A549 (cell line): ENCODE data around the gene C17orf78. TPM values are rescaled to one million over a fixed set of nuclear protein-coding genes. Genes with fewer than 3 reads are reported as not detected.

ENCODE experiments used
- ATAC-seq, 2 experiments: fragments of 200-7000 bp in 1 of 2; fragments of >200 bp in 1 of 2; cut with Nextera tagmentation in 1 of 2; cut with Tn5 transposase in 1 of 2; 3 replicates each; pipeline versions ENCODE4 v1.8.0 to v1.9.1; 2018 to 2020; ENCODE audit warnings: mild to moderate bottlenecking in 1 of 2, moderate library complexity in 1 of 2
- CTCF ChIA-PET: fragments of 300-600 bp; sonication (Branson Sonifier 250); formaldehyde crosslinking; extraction: SDS; loops from one replicate; lab custom pipeline; 2021; ENCODE audit warnings: antibody characterized with exemption, inconsistent platforms; lab: Yijun Ruan, JAX
- POLR2A ChIA-PET: fragments of 350-600 bp; formaldehyde crosslinking; extraction: SDS; loops from one replicate; lab custom pipeline; 2021; ENCODE audit warnings: antibody characterized with exemption, inconsistent platforms; lab: Yijun Ruan, JAX
- DNase-seq, 2 experiments: peaks; one replicate each; pipeline versions ENCODE4 v3.0.0 to v3.0.0-alpha.2; 2011 to 2016; ENCODE audit warnings: low read depth in 1 of 2, low spot score in 1 of 2
- FAIRE-seq: peaks from 2 replicates; lab custom pipeline; 2011; peaks lifted over from hg19 to GRCh38; lab: Jason Lieb, UNC
- H3K27ac ChIP-seq, 2 experiments: fragments of >200 bp; sonication (Bioruptor Twin); formaldehyde crosslinking; 3 replicates each; pipeline ENCODE4 v1.5.1; 2016 to 2017
- H3K4me1 ChIP-seq: fragments of >200 bp; sonication (Bioruptor Twin); formaldehyde crosslinking; 3 replicates; pipeline ENCODE4 v1.6.1; 2016
- H3K4me2 ChIP-seq: fragments of >200 bp; sonication (Bioruptor Twin); formaldehyde crosslinking; 3 replicates; pipeline ENCODE4 v1.6.1; 2016
- H3K4me3 ChIP-seq: fragments of >200 bp; sonication (Bioruptor Twin); formaldehyde crosslinking; 3 replicates; pipeline ENCODE4 v1.5.1; 2016
- H3K9me3 ChIP-seq: fragments of >200 bp; sonication (Bioruptor Twin); formaldehyde crosslinking; 3 replicates; pipeline ENCODE4 v1.6.1; 2016
- BHLHE40 ChIP-seq: IDR thresholded peaks from 2 replicates; pipeline ENCODE4 v1.6.1; 2012; ENCODE audit warnings: low read depth, low read length, inconsistent platforms
- CBX2 ChIP-seq: fragments of 200-600 bp; sonication (generic); IDR thresholded peaks from 2 replicates; pipeline ENCODE4 v1.6.1; 2016; ENCODE audit warnings: low read depth, mild to moderate bottlenecking, borderline replicate concordance
- CBX8 ChIP-seq: fragments of 200-600 bp; sonication (generic); IDR thresholded peaks from 2 replicates; pipeline ENCODE4 v1.6.1; 2016
- CEBPB ChIP-seq, 2 experiments: fragments of >200 bp in 1 of 2; sonication (Bioruptor Twin) in 1 of 2; formaldehyde crosslinking in 1 of 2; IDR thresholded peaks; 2 replicates each; pipeline ENCODE4 v1.6.1; 2012 to 2016
- EHF ChIP-seq: fragments of 250-450 bp; sonication (Bioruptor Pico); IDR thresholded peaks from 2 replicates; pipeline ENCODE4 v1.5.0; 2020; ENCODE audit warnings: mild to moderate bottlenecking
- FOSB ChIP-seq: fragments of 250-450 bp; sonication (Bioruptor Pico); IDR thresholded peaks from 2 replicates; pipeline ENCODE4 v1.5.0; 2020; ENCODE audit warnings: mild to moderate bottlenecking, moderate library complexity
- HOXA7 ChIP-seq: fragments of 250-450 bp; sonication (Bioruptor Pico); IDR thresholded peaks from 2 replicates; pipeline ENCODE4 v1.5.0; 2020; ENCODE audit warnings: mild to moderate bottlenecking, moderate library complexity
- JUN ChIP-seq, 2 experiments: fragments of >200 bp; sonication (Bioruptor Twin); formaldehyde crosslinking; IDR thresholded peaks; 2 replicates in 1 of 2; 3 replicates in 1 of 2; pipeline ENCODE4 v1.6.1; 2016 to 2017
- KDM1A ChIP-seq: fragments of 200-600 bp; sonication (generic); IDR thresholded peaks from 2 replicates; pipeline ENCODE4 v1.6.1; 2016; ENCODE audit warnings: low read depth, mild to moderate bottlenecking
- MYC ChIP-seq: IDR thresholded peaks from 2 replicates; pipeline ENCODE4 v1.6.1; 2012; ENCODE audit warnings: mild to moderate bottlenecking, inconsistent platforms, low read length, improper control_type of control experiment, borderline replicate concordance
- NR3C1 ChIP-seq: fragments of >200 bp; sonication (Bioruptor Twin); formaldehyde crosslinking; IDR thresholded peaks from 3 replicates; pipeline ENCODE4 v1.6.1; 2017
- POLR2A ChIP-seq: IDR thresholded peaks from 2 replicates; pipeline ENCODE4 v1.6.1; 2012; ENCODE audit warnings: mild to moderate bottlenecking, low read length
- RARB ChIP-seq: fragments of 250-450 bp; sonication (Bioruptor Pico); IDR thresholded peaks from 2 replicates; pipeline ENCODE4 v1.8.0; 2021; ENCODE audit warnings: mild to moderate bottlenecking, moderate library complexity
- SREBF2 ChIP-seq: fragments of 450-650 bp; IDR thresholded peaks from 2 replicates; pipeline ENCODE4 v1.6.1; 2014; ENCODE audit warnings: mild to moderate bottlenecking, moderate library complexity
- TP53 ChIP-seq: fragments of 250-450 bp; sonication (Bioruptor Pico); IDR thresholded peaks from 2 replicates; pipeline ENCODE4 v1.5.0; 2021; ENCODE audit warnings: mild to moderate bottlenecking, moderate library complexity
- ZNF302 ChIP-seq: fragments of 250-450 bp; sonication (Bioruptor Pico); IDR thresholded peaks from 2 replicates; pipeline ENCODE4 v1.9.0; 2021; ENCODE audit warnings: inconsistent platforms, mild to moderate bottlenecking, moderate library complexity
- ZSCAN20 ChIP-seq: fragments of 250-450 bp; sonication (Bioruptor Pico); IDR thresholded peaks from 2 replicates; pipeline ENCODE4 v1.8.0; 2022; ENCODE audit warnings: mild to moderate bottlenecking, moderate library complexity
- WGBS: methylation state at CpG from one replicate; pipeline ENCODE4 v1.1.6; 2017; ENCODE audit errors: missing lambda C conversion rate; 5-methylcytosine and 5-hydroxymethylcytosine counted together
- polyA minus RNA-seq: library from RNA; depleted of rRNA, polyadenylated mRNA; stranded (reverse); fragments of >200 nt; gene quantifications from 2 replicates; pipeline ENCODE4 v1.2.3, GENCODE V29; 2011; rRNA and poly(A)+ RNA removed
- polyA plus RNA-seq, 4 experiments: library from polyadenylated mRNA; depleted of rRNA in 3 of 4; stranded (reverse); fragments of >200 nt; fragmentation: RNase III in 1 of 4; extraction: RNeasy Plus Mini Kit Qiagen cat#74134 plus additional on column Dnase treatment in 1 of 4; gene quantifications; 2 replicates in 3 of 4; 3 replicates in 1 of 4; pipeline ENCODE4 v1.2.3, GENCODE V29; 2011 to 2017
- TF ChIP-seq, protein P1 (sequence below): fragments of 250-450 bp; sonication (Bioruptor Pico); IDR thresholded peaks from 2 replicates; pipeline ENCODE4 v1.5.0; 2020; ENCODE audit warnings: low read depth, mild to moderate bottlenecking, moderate library complexity
- TF ChIP-seq, protein P2 (sequence below): fragments of 450-650 bp; IDR thresholded peaks from 2 replicates; pipeline ENCODE4 v1.6.1; 2014; ENCODE audit warnings: antibody characterized with exemption
- TF ChIP-seq, protein P3 (sequence below): IDR thresholded peaks from 2 replicates; pipeline ENCODE4 v1.6.1; 2012

Gene C17orf78
- not detected in 2 replicates for polyA plus RNA-seq (2011; rRNA removed)
- not detected in 2 replicates for polyA plus RNA-seq (2012; cell fraction: cytosol; rRNA removed)
- not detected in 2 replicates for polyA plus RNA-seq (2012; cell fraction: nucleus; rRNA removed)
- not detected in 3 replicates for polyA plus RNA-seq (2017; fragmentation: RNase III; extraction: RNeasy Plus Mini Kit Qiagen cat#74134 plus additional on column Dnase treatment)
- not detected in 2 replicates for polyA minus RNA-seq

DNA sequence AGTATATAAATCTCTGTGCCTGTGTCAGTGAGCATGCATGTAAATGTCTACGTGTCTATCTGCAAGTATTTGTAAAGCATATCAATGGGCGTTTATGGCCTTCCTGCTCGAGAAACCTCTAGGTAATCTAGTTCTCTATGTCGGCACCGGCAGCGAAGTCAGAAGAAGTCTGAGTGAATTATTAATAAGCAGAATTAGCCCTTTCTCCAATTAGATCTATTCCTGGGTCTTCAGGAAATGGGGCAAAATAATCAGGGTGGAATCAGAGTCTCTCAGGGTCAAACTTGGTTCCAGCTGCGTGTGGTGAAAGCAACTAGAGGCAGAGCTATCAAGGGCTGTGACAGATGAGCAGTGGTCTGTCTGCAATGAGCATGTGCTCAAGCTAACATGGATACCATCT lies at the start of gene C17orf78:
C17orf78 (plus strand) TSS at position 280 of the 400 bp plus-strand sequence; CDS start at position 388, 108 bp downstream.
- TF ChIP-seq SREBF2: no peak
- TF ChIP-seq, protein P1, sequence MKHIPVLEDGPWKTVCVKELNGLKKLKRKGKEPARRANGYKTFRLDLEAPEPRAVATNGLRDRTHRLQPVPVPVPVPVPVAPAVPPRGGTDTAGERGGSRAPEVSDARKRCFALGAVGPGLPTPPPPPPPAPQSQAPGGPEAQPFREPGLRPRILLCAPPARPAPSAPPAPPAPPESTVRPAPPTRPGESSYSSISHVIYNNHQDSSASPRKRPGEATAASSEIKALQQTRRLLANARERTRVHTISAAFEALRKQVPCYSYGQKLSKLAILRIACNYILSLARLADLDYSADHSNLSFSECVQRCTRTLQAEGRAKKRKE (CRISPR knock-in tag): no peak
- TF ChIP-seq, protein P2, sequence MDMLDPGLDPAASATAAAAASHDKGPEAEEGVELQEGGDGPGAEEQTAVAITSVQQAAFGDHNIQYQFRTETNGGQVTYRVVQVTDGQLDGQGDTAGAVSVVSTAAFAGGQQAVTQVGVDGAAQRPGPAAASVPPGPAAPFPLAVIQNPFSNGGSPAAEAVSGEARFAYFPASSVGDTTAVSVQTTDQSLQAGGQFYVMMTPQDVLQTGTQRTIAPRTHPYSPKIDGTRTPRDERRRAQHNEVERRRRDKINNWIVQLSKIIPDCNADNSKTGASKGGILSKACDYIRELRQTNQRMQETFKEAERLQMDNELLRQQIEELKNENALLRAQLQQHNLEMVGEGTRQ: no peak
- TF ChIP-seq CBX2: no peak
- TF ChIP-seq ZNF302 (CRISPR knock-in tag): no peak
- no peak for TF ChIP-seq RARB (CRISPR knock-in tag)
- no peak for TF ChIP-seq TP53 (CRISPR knock-in tag)
- no peak for TF ChIP-seq KDM1A
- TF ChIP-seq, protein P3, sequence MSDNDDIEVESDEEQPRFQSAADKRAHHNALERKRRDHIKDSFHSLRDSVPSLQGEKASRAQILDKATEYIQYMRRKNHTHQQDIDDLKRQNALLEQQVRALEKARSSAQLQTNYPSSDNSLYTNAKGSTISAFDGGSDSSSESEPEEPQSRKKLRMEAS: no peak
- TF ChIP-seq MYC: no peak
- no peak for TF ChIP-seq BHLHE40
- TF ChIP-seq HOXA7: no peak
- Histone ChIP-seq H3K27ac (no peak within 1 kb of the TSS), H3K9me3 (no peaks in the 10 kb centered on the region), H3K4me1 (no peaks in the 10 kb centered on the region), H3K4me2 (no peak within 1 kb of the TSS), H3K4me3 (no peak within 1 kb of the TSS)
- ATAC-seq (no peak), FAIRE-seq (no peak), DNase-seq (no peak)
- 91% methylated on average over 7 of the region's 7 CpGs for WGBS
- CTCF ChIA-PET: interaction anchor here (0.6 to 8.4 kb wide), 8 partner anchors 10 to 231 kb away, joined by 3 to 204 read pairs (median 5); no protein-coding TSS in a partner anchor
- POLR2A ChIA-PET: no interaction called here

DNA sequence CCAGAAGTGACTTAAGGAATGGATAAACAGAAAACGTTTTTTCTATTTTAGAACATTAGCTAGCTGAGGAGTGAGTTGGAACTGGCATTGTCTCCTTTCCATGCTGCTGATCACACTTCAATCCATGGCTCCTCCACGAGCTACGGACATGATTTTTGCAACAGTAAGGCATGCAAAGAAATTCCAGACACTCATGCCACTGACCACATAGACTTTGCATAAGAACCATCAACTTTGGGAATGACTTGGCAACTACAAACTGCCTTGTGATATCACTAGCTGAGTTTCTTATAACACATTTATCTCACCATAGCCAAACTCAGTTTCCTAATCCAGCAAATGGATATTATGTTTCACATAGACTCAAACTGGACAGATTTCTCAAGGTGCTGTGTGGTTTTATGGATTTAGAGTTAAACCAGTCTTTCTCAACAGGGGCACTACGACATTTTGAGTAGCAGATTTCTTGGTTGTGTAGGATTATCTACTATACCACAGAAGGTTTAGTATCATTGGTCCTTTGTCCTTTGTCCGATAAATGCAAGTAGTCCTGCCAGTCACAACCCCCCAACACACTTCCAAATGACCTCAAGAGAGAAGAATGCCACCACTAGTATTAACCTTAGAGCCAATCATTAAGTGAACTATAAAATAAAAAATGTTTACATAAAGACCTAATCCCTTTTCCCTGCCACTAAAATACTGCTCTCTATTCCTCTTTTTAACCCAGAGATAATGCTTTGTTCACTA lies 48.3 kb upstream of the C17orf78 start:
- no peak overlapping the region for H3K4me3 ChIP-seq
- peak overlapping the region in 1 of 2 experiments; percentile 9; a peak in 1 of 6 replicates for H3K27ac ChIP-seq
- no peaks in the 10 kb centered on the region for H3K9me3 ChIP-seq
- peaks cover 8% of the 10 kb centered on the region; the same call in 1 of the 3 replicates for H3K4me1 ChIP-seq
- DNase-seq (peak in 1 of 2 experiments; percentile 38), FAIRE-seq (no peak), ATAC-seq (peak; percentile 39 to 41; a peak in 2 of 6 replicates)
- H3K4me2 ChIP-seq: no peak overlapping the region
- POLR2A ChIA-PET: interaction anchor here (1.0 kb wide), 1 partner anchor 31 kb away, joined by 3 read pairs; no protein-coding TSS in a partner anchor
- TF ChIP-seq CBX8 (no peak), POLR2A (no peak), FOSB (CRISPR knock-in tag) (no peak), NR3C1 (no peak), HOXA7 (no peak)
- 73% methylated on average over 5 of the region's 5 CpGs for WGBS
- CTCF ChIA-PET: interaction anchor here (0.9 kb wide), 1 partner anchor 10 kb away, joined by 3 read pairs; no protein-coding TSS in a partner anchor

DNA sequence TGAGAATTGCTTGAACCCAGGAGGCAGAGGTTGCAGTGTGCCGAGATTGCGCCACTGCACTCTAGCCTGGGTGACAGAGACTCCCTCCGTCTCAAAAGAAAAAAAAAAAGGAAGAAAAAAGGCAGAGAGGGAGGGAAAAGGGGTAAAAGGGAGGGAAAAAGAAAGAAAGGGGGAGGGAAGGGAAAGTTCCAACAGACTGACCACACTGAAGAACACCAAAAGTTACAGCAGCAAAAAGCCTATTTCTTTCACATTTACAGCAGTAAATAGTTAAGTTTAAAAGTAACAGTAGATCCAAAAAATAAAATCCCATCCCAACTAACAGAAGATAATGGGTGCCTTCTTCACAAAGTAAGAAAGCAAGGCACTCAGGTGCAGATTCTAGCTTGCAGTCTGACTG lies 36.9 kb upstream of the C17orf78 start:
- FAIRE-seq (no peak), DNase-seq (no peak), ATAC-seq (no peak)
- H3K4me3 ChIP-seq: no peak overlapping the region
- 92% methylated on average over 3 of the region's 3 CpGs for WGBS
- CTCF ChIA-PET: interaction anchor here (1.0 to 4.7 kb wide), 2 partner anchors 35 to 38 kb away, joined by 3 to 25 read pairs; no protein-coding TSS in a partner anchor
- H3K9me3 ChIP-seq: no peaks in the 10 kb centered on the region
- H3K4me1 ChIP-seq: peaks cover 17% of the 10 kb centered on the region
- no peak overlapping the region for H3K4me2 ChIP-seq
- TF ChIP-seq ZSCAN20 (no peak), JUN (IDR thresholded peaks at IDR 0.05) (no peak), EHF (CRISPR knock-in tag) (no peak), CEBPB (IDR thresholded peaks at IDR 0.05) (no peak)
- H3K27ac ChIP-seq: no peak overlapping the region; a peak in 1 of 6 replicates
- POLR2A ChIA-PET: no interaction called here
